GM12878 (cell line): ENCODE measurements around the gene DIP2C. TPM values are rescaled to one million over a fixed set of nuclear protein-coding genes. Genes with fewer than 3 reads are reported as not detected.

Experiments used
- EZH2 ChIP-seq: IDR thresholded peaks from 2 replicates; pipeline ENCODE4 v1.6.1; 2012; ENCODE audit warnings: low read depth, mild to moderate bottlenecking, control low read depth, inconsistent platforms, low read length, borderline replicate concordance; ENCODE audit not compliant: control insufficient read depth
- HDGF ChIP-seq: fragments of 450-650 bp; IDR thresholded peaks from 2 replicates; pipeline ENCODE4 v1.6.1; 2016; ENCODE audit warnings: antibody characterized with exemption
- KAT2A ChIP-seq: conservative IDR thresholded peaks from 2 replicates; pipeline ENCODE4 v1.6.1; 2011; ENCODE audit warnings: low read depth, low read length; ENCODE audit not compliant: control insufficient read depth
- SMC3 ChIP-seq: IDR thresholded peaks from 2 replicates; pipeline ENCODE4 v1.6.1; 2011; ENCODE audit warnings: low read length, improper control_type of control experiment, borderline replicate concordance
- SP1 ChIP-seq: IDR thresholded peaks from one replicate; pipeline ENCODE4 v1.6.1; 2011; ENCODE audit warnings: low read depth, low read length
- STAT3 ChIP-seq: IDR thresholded peaks from 2 replicates; pipeline ENCODE4 v1.6.1; 2011; ENCODE audit warnings: low read depth, low read length, improper control_type of control experiment
- TCF12 ChIP-seq: IDR thresholded peaks from 2 replicates; pipeline ENCODE4 v1.6.1; 2011; ENCODE audit warnings: low read depth, mild to moderate bottlenecking, low read length
- TCF7 ChIP-seq: IDR thresholded peaks from 2 replicates; pipeline ENCODE4 v1.6.1; 2014; ENCODE audit warnings: antibody characterized with exemption, borderline replicate concordance
- ZBED1 ChIP-seq: IDR thresholded peaks from 2 replicates; pipeline ENCODE4 v1.6.1; 2016; ENCODE audit warnings: borderline replicate concordance
- polyA plus RNA-seq, 11 experiments: library from polyadenylated mRNA; depleted of rRNA in 4 of 11; unstranded in 6 of 11; stranded (reverse) in 5 of 11; fragments of >200 nt; fragmentation: Nextera tagmentation in 4 of 11; fragmentation: Illumina TruSeq in 1 of 11; extraction: Ambion mirVana in 4 of 11; extraction: Trizol in 1 of 11; gene quantifications; 1 replicate in 1 of 11; 2 replicates in 10 of 11; pipeline versions ENCODE4 v1.2.1 to v1.2.3, GENCODE V29; 2011 to 2016; ENCODE audit warnings: inconsistent platforms in 2 of 11, missing spikeins in 2 of 11, low read depth in 1 of 11
- total RNA-seq, 4 experiments: library from RNA; depleted of rRNA in 3 of 4; stranded (reverse); fragments of >200 nt in 3 of 4; fragmentation: Illumina TruSeq in 1 of 4; extraction: Trizol in 1 of 4; gene quantifications; 2 replicates each; pipeline versions ENCODE4 v1.2.1 to v1.2.3, GENCODE V29; 2013 to 2021
- TF ChIP-seq, protein P1 (sequence below): fragments of 450-650 bp; IDR thresholded peaks from 2 replicates; pipeline ENCODE4 v1.6.1; 2018; ENCODE audit warnings: mild to moderate bottlenecking, low read depth, moderate library complexity; ENCODE audit not compliant: partially characterized antibody
- TF ChIP-seq, protein P2 (sequence below): fragments of 450-650 bp; IDR thresholded peaks from 2 replicates; pipeline ENCODE4 v1.6.1; 2016; ENCODE audit warnings: mild to moderate bottlenecking, moderate library complexity, borderline replicate concordance
- TF ChIP-seq, protein P3 (sequence below): IDR thresholded peaks from 2 replicates; pipeline ENCODE4 v1.6.1; 2011; ENCODE audit warnings: mild to moderate bottlenecking, low read depth, low read length, moderate library complexity; ENCODE audit not compliant: insufficient replicate concordance

DIP2C gene
- total and polyA plus RNA-seq, 10 of the 15 experiments (the other 5 are each of a cell fraction or from before 2014, with no cell fraction given), result 0.01 to 0.10 (median 0.06) TPM

DNA sequence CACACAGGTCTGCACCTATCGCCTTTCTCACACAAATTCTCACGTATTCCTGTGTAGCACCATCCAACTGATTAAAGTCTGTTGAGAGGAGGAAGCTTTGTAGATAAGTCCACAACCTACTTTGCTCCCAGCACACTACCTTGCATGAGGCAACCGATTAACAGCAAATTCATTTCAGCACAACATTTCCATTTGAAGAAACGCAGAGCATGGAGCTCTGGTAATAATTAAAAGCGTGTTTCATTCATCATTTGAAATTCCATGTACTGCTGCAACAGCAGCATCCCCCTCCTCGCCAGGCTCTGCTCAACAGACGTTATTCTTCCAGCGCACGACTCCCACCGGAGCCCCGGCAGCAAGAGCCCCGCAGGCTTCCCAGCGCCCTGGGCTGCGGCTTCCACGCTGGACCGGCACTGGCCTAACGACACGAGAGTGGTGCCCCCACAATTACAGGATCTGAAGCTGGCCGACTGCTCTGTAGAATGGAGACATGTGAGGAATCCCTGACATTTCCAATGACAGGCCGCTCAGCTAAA, 118.8 kb downstream of the DIP2C start (continued):
- TF ChIP-seq, protein P1, sequence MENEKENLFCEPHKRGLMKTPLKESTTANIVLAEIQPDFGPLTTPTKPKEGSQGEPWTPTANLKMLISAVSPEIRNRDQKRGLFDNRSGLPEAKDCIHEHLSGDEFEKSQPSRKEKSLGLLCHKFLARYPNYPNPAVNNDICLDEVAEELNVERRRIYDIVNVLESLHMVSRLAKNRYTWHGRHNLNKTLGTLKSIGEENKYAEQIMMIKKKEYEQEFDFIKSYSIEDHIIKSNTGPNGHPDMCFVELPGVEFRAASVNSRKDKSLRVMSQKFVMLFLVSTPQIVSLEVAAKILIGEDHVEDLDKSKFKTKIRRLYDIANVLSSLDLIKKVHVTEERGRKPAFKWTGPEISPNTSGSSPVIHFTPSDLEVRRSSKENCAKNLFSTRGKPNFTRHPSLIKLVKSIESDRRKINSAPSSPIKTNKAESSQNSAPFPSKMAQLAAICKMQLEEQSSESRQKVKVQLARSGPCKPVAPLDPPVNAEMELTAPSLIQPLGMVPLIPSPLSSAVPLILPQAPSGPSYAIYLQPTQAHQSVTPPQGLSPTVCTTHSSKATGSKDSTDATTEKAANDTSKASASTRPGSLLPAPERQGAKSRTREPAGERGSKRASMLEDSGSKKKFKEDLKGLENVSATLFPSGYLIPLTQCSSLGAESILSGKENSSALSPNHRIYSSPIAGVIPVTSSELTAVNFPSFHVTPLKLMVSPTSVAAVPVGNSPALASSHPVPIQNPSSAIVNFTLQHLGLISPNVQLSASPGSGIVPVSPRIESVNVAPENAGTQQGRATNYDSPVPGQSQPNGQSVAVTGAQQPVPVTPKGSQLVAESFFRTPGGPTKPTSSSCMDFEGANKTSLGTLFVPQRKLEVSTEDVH, result no peak
- TF ChIP-seq, protein P2, sequence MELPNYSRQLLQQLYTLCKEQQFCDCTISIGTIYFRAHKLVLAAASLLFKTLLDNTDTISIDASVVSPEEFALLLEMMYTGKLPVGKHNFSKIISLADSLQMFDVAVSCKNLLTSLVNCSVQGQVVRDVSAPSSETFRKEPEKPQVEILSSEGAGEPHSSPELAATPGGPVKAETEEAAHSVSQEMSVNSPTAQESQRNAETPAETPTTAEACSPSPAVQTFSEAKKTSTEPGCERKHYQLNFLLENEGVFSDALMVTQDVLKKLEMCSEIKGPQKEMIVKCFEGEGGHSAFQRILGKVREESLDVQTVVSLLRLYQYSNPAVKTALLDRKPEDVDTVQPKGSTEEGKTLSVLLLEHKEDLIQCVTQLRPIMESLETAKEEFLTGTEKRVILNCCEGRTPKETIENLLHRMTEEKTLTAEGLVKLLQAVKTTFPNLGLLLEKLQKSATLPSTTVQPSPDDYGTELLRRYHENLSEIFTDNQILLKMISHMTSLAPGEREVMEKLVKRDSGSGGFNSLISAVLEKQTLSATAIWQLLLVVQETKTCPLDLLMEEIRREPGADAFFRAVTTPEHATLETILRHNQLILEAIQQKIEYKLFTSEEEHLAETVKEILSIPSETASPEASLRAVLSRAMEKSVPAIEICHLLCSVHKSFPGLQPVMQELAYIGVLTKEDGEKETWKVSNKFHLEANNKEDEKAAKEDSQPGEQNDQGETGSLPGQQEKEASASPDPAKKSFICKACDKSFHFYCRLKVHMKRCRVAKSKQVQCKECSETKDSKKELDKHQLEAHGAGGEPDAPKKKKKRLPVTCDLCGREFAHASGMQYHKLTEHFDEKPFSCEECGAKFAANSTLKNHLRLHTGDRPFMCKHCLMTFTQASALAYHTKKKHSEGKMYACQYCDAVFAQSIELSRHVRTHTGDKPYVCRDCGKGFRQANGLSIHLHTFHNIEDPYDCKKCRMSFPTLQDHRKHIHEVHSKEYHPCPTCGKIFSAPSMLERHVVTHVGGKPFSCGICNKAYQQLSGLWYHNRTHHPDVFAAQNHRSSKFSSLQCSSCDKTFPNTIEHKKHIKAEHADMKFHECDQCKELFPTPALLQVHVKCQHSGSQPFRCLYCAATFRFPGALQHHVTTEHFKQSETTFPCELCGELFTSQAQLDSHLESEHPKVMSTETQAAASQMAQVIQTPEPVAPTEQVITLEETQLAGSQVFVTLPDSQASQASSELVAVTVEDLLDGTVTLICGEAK, result no peak
- TF ChIP-seq ZBED1 (no peak), TCF12 (no peak), SMC3 (no peak), STAT3 (no peak), KAT2A (no peak), EZH2 (no peak), SP1 (no peak), TCF7 (no peak), HDGF (no peak)
- TF ChIP-seq, protein P3, sequence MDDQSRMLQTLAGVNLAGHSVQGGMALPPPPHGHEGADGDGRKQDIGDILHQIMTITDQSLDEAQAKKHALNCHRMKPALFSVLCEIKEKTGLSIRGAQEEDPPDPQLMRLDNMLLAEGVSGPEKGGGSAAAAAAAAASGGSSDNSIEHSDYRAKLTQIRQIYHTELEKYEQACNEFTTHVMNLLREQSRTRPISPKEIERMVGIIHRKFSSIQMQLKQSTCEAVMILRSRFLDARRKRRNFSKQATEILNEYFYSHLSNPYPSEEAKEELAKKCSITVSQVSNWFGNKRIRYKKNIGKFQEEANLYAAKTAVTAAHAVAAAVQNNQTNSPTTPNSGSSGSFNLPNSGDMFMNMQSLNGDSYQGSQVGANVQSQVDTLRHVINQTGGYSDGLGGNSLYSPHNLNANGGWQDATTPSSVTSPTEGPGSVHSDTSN, result no peak
